GM12864 (cell line): ENCODE data around the gene PSMA1.

Experiments
- DNase-seq: peaks from one replicate; pipeline ENCODE4 v3.0.0-alpha.2; 2011; ENCODE audit warnings: low read depth
- H3K4me3 ChIP-seq: 2 replicates; pipeline ENCODE4 v1.5.1; 2011; ENCODE audit warnings: mild to moderate bottlenecking, low read depth, low read length, control low read depth
- CTCF ChIP-seq: IDR thresholded peaks from 2 replicates; pipeline ENCODE4 v1.5.1; 2011; ENCODE audit warnings: low read depth, mild to moderate bottlenecking, moderate library complexity, low read length, control low read depth, inconsistent platforms; ENCODE audit errors: missing control alignments

The PSMA1 gene

DNA sequence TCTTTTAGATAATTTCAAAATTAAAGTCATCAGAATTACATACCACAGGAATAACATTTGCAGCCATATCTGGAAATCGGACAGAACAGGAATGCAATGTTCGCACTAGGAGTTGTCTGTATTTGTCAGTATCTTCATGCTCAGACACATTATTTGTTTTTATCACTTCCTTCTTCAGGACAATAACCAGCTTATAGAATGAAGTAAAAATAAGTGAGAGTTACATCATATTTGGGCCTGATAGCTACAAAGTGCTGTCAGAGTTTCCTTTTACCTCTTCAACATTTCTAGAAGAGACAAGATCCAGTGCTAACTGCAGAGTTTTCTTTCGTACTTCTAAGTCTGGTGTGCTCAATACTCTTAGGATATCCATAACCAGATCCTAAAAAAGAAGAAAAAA is 39.5 kb downstream of the PSMA1 start:
- no peak overlapping the region for H3K4me3 ChIP-seq
- DNase-seq = no peak
- no peak for TF ChIP-seq CTCF

- no peak overlapping the region for H3K4me3 ChIP-seq
- no peak for TF ChIP-seq CTCF
- DNase-seq = no peak
Observed at GRCh38 chr11:14471127-14471526, 49.1 kb downstream of the PSMA1 start.

GRCh38 chr11:14463623-14464022 is 56.6 kb downstream of the PSMA1 start:
- DNase-seq = no peak
- H3K4me3 ChIP-seq = no peak overlapping the region
- TF ChIP-seq CTCF = no peak

DNA sequence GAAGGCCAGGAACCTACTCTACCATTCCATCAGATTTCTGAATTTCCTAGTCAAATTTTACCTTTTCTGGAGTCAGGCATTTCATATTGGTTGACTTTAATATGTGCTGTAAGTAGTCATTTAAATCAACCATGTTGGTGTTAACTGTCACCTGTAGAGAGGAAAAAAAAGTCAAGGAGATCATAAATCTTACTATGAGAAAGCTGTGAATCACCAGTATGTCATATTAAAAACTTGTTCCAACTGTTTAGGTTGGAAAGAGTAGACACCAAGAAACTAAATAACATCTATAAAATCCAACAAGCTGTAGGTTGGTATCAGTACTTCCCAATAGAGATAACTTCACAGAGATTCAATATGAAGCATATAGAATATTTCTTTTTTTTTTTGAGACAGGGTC is 60.0 kb downstream of the PSMA1 start:
- no peak for TF ChIP-seq CTCF
- DNase-seq = no peak
- no peak overlapping the region for H3K4me3 ChIP-seq

GRCh38 chr11:14458377-14458776 is 61.8 kb downstream of the PSMA1 start:
- no peak overlapping the region for H3K4me3 ChIP-seq
- TF ChIP-seq CTCF = no peak
- no peak for DNase-seq

- no peak overlapping the region for H3K4me3 ChIP-seq
- TF ChIP-seq CTCF = no peak
- DNase-seq = no peak
Observed at GRCh38 chr11:14455648-14456430, 64.3 kb downstream of the PSMA1 start.
